Gastroesophageal sphincter (tissue), 3 donors: ENCODE data around the gene LIMD2.

ENCODE experiments used
- POLR2A ChIP-seq, 2 donors: fragments of 450-650 bp; IDR thresholded peaks; one replicate each; pipeline ENCODE4 v1.6.1; 2017; ENCODE audit warnings: antibody characterized with exemption in 2 of 2, mild to moderate bottlenecking in 2 of 2, moderate library complexity in 1 of 2
- POLR2AphosphoS5 ChIP-seq: sonication (generic); formaldehyde crosslinking; IDR thresholded peaks from one replicate; pipeline ENCODE4 v1.6.1; 2017; ENCODE audit warnings: antibody characterized with exemption
- TF ChIP-seq, protein P1 (sequence below), 4 experiments: fragments of 200-600 bp in 2 of 4; fragments of 450-650 bp in 2 of 4; sonication (generic) in 1 of 4; IDR thresholded peaks; one replicate each; pipeline ENCODE4 v1.5.1; 2017 to 2019; ENCODE audit warnings: antibody characterized with exemption in 4 of 4, mild to moderate bottlenecking in 2 of 4, moderate library complexity in 2 of 4

GRCh38 chr17:63704259-63704576 lies 4.3 kb upstream of the LIMD2 start:
- TF ChIP-seq POLR2AphosphoS5 = no peak
- TF ChIP-seq, protein P1, sequence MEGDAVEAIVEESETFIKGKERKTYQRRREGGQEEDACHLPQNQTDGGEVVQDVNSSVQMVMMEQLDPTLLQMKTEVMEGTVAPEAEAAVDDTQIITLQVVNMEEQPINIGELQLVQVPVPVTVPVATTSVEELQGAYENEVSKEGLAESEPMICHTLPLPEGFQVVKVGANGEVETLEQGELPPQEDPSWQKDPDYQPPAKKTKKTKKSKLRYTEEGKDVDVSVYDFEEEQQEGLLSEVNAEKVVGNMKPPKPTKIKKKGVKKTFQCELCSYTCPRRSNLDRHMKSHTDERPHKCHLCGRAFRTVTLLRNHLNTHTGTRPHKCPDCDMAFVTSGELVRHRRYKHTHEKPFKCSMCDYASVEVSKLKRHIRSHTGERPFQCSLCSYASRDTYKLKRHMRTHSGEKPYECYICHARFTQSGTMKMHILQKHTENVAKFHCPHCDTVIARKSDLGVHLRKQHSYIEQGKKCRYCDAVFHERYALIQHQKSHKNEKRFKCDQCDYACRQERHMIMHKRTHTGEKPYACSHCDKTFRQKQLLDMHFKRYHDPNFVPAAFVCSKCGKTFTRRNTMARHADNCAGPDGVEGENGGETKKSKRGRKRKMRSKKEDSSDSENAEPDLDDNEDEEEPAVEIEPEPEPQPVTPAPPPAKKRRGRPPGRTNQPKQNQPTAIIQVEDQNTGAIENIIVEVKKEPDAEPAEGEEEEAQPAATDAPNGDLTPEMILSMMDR (IDR thresholded peaks at IDR 0.05) = no peak
- TF ChIP-seq POLR2A (IDR thresholded peaks at IDR 0.05) = no peak
